K562 (cell line): ENCODE results near the gene MUCL3. TPM values are rescaled to one million over a fixed set of nuclear protein-coding genes. Genes with fewer than 3 reads are reported as not detected.
A peak's percentile ranks its signal among the peaks of the same experiment; 100 is the strongest.

Experiments
- CBFA2T2 ChIP-seq: fragments of 450-650 bp; conservative IDR thresholded peaks from 2 replicates; pipeline ENCODE4 v1.6.1; 2017; ENCODE audit warnings: mild to moderate bottlenecking
- E2F6 ChIP-seq, 2 experiments: IDR thresholded peaks; 2 replicates each; pipeline ENCODE4 v1.6.1; 2011; ENCODE audit warnings: borderline replicate concordance in 1 of 2, control low read depth in 1 of 2, low read depth in 1 of 2, low read length in 1 of 2, mild to moderate bottlenecking in 1 of 2, mixed read lengths in 1 of 2, moderate library complexity in 1 of 2; ENCODE audit not compliant: insufficient read depth in 1 of 2, insufficient read length in 1 of 2, poor library complexity in 1 of 2, severe bottlenecking in 1 of 2; ENCODE audit errors: extremely low read depth in 1 of 2
- HMG20B ChIP-seq: fragments of 250-450 bp; sonication (Bioruptor Pico); IDR thresholded peaks from 2 replicates; pipeline ENCODE4 v1.5.0; 2021; ENCODE audit warnings: mild to moderate bottlenecking
- MED1 ChIP-seq: sonication (generic); formaldehyde crosslinking; IDR thresholded peaks from 2 replicates; pipeline ENCODE4 v1.8.1; 2023; ENCODE audit warnings: missing genetic modification reagents, borderline replicate concordance
- MEF2D ChIP-seq: conservative IDR thresholded peaks from 2 replicates; pipeline ENCODE4 v1.6.1; 2016; ENCODE audit warnings: low read depth, missing genetic modification characterization, missing compliant biosample characterization
- MTF1 ChIP-seq: fragments of 250-450 bp; sonication (Bioruptor Pico); IDR thresholded peaks from 2 replicates; pipeline ENCODE4 v1.9.0; 2021; ENCODE audit warnings: moderate library complexity, mild to moderate bottlenecking, inconsistent platforms, borderline replicate concordance
- NFATC3 ChIP-seq: fragments of 450-650 bp; IDR thresholded peaks from 2 replicates; pipeline ENCODE4 v1.6.1; 2017; ENCODE audit warnings: mild to moderate bottlenecking
- NUFIP1 ChIP-seq: fragments of 450-650 bp; IDR thresholded peaks from 2 replicates; pipeline ENCODE4 v1.6.1; 2018; ENCODE audit not compliant: partially characterized antibody
- PCBP1 ChIP-seq: fragments of 200-400 bp; formaldehyde crosslinking; IDR thresholded peaks from 2 replicates; pipeline ENCODE4 v1.6.1; 2018; ENCODE audit warnings: mild to moderate bottlenecking, low read depth, low read length; ENCODE audit not compliant: poor library complexity, severe bottlenecking
- PURB ChIP-seq: sonication (generic); formaldehyde crosslinking; IDR thresholded peaks from 2 replicates; pipeline ENCODE4 v1.9.0; 2021; ENCODE audit warnings: low read depth, mild to moderate bottlenecking, missing genetic modification reagents
- RAD21 ChIP-seq, 2 experiments: fragments of 250-450 bp in 1 of 2; fragments of 450-650 bp in 1 of 2; sonication (Bioruptor Pico) in 1 of 2; formaldehyde crosslinking in 1 of 2; IDR thresholded peaks in 1 of 2; conservative IDR thresholded peaks in 1 of 2; 2 replicates each; pipeline versions ENCODE4 v1.4.0 to v1.8.0; 2020 to 2022; ENCODE audit warnings: mild to moderate bottlenecking in 2 of 2, moderate library complexity in 1 of 2
- RAD51 ChIP-seq: fragments of 450-650 bp; IDR thresholded peaks from 2 replicates; pipeline ENCODE4 v1.7.1; 2016; ENCODE audit warnings: low read depth, mild to moderate bottlenecking, borderline replicate concordance
- RBM14 ChIP-seq: fragments of 200-400 bp; formaldehyde crosslinking; IDR thresholded peaks from 2 replicates; pipeline ENCODE4 v1.6.1; 2018; ENCODE audit warnings: low read depth, mild to moderate bottlenecking, low read length, moderate library complexity, borderline replicate concordance; ENCODE audit not compliant: insufficient read depth
- RHOXF2B ChIP-seq: fragments of 250-450 bp; sonication (Bioruptor Pico); conservative IDR thresholded peaks from 2 replicates; pipeline ENCODE4 v1.5.1; 2021
- RNF2 ChIP-seq: sonication (generic); IDR thresholded peaks from 2 replicates; pipeline ENCODE4 v1.6.1; 2016
- SP1 ChIP-seq: sonication (generic); formaldehyde crosslinking; IDR thresholded peaks from 2 replicates; pipeline ENCODE4 v1.8.1; 2022; ENCODE audit warnings: mild to moderate bottlenecking, missing genetic modification reagents
- TAL1 ChIP-seq: fragments of 450-650 bp; IDR thresholded peaks from 2 replicates; pipeline ENCODE4 v1.6.1; 2016; ENCODE audit warnings: mild to moderate bottlenecking
- TEAD4 ChIP-seq, 2 experiments: sonication (generic) in 1 of 2; formaldehyde crosslinking in 1 of 2; IDR thresholded peaks; 2 replicates each; pipeline versions ENCODE4 v1.6.1 to v1.8.0; 2012 to 2022; ENCODE audit warnings: borderline replicate concordance in 1 of 2, inconsistent platforms in 1 of 2, low read length in 1 of 2, mild to moderate bottlenecking in 1 of 2, missing genetic modification reagents in 1 of 2
- ZFP30 ChIP-seq: fragments of 250-450 bp; sonication (Bioruptor Pico); IDR thresholded peaks from 2 replicates; pipeline ENCODE4 v1.8.0; 2022; ENCODE audit warnings: moderate library complexity, mild to moderate bottlenecking, inconsistent platforms, borderline replicate concordance
- ZFX ChIP-seq: sonication (generic); formaldehyde crosslinking; IDR thresholded peaks from 2 replicates; pipeline ENCODE4 v1.8.0; 2022; ENCODE audit warnings: mild to moderate bottlenecking, missing genetic modification reagents, moderate library complexity
- ZNF311 ChIP-seq: fragments of 250-450 bp; sonication (Bioruptor Pico); IDR thresholded peaks from 2 replicates; pipeline ENCODE4 v1.4.0; 2020; ENCODE audit warnings: mild to moderate bottlenecking, moderate library complexity
- ZNF316 ChIP-seq: fragments of 450-650 bp; IDR thresholded peaks from 2 replicates; pipeline ENCODE4 v1.6.1; 2016
- ZNF507 ChIP-seq: conservative IDR thresholded peaks from 2 replicates; pipeline ENCODE4 v1.6.1; 2017; ENCODE audit warnings: missing genetic modification characterization, missing compliant biosample characterization
- polyA plus RNA-seq, 8 experiments: library from polyadenylated mRNA; depleted of rRNA in 4 of 8; stranded (reverse) in 5 of 8; unstranded in 3 of 8; fragments of >200 nt; fragmentation: Nextera tagmentation in 2 of 8; fragmentation: Illumina TruSeq in 1 of 8; extraction: Ambion mirVana in 2 of 8; extraction: Trizol in 1 of 8; gene quantifications; 2 replicates each; pipeline versions ENCODE4 v1.2.1 to v1.2.3, GENCODE V29; 2011 to 2014; ENCODE audit warnings: inconsistent platforms in 1 of 8, missing spikeins in 1 of 8
- total RNA-seq, 7 experiments: library from RNA; depleted of rRNA in 6 of 7; stranded (reverse); fragments of >200 nt in 6 of 7; fragmentation: Illumina TruSeq in 2 of 7; extraction: Trizol in 2 of 7; gene quantifications; 2 replicates each; pipeline versions ENCODE4 v1.2.1 to v1.2.3, GENCODE V29; 2011 to 2021; ENCODE audit warnings: low replicate concordance in 1 of 7
- TF ChIP-seq, protein P1 (sequence below): IDR thresholded peaks from 2 replicates; pipeline ENCODE4 v1.6.1; 2016; ENCODE audit warnings: missing genetic modification characterization, missing compliant biosample characterization
- TF ChIP-seq, protein P2 (sequence below): fragments of 450-650 bp; formaldehyde crosslinking; IDR thresholded peaks from 2 replicates; pipeline ENCODE4 v1.4.0; 2022; ENCODE audit warnings: missing genetic modification characterization

Gene MUCL3
- total and polyA plus RNA-seq, 9 of the 15 experiments (the other 6 are each of a cell fraction or from before 2014, with no cell fraction given) = 0.07 TPM; not detected in 8

- TF ChIP-seq TEAD4 (IDR thresholded peaks at IDR 0.05; ENCODE audit: low read length) = peak; percentile 65
- TF ChIP-seq TEAD4 (CRISPR knock-in tag; IDR thresholded peaks at IDR 0.05; ENCODE audit: borderline replicate concordance) = no peak
- TF ChIP-seq ZNF507 = no peak
- TF ChIP-seq ZNF316 = no peak
- TF ChIP-seq SP1 (CRISPR knock-in tag) = peak; percentile 83
- TF ChIP-seq RHOXF2B (CRISPR knock-in tag) = 0 out of 2 replicates have a peak, but pooled peaks have one; percentile 59
- TF ChIP-seq, protein P1, sequence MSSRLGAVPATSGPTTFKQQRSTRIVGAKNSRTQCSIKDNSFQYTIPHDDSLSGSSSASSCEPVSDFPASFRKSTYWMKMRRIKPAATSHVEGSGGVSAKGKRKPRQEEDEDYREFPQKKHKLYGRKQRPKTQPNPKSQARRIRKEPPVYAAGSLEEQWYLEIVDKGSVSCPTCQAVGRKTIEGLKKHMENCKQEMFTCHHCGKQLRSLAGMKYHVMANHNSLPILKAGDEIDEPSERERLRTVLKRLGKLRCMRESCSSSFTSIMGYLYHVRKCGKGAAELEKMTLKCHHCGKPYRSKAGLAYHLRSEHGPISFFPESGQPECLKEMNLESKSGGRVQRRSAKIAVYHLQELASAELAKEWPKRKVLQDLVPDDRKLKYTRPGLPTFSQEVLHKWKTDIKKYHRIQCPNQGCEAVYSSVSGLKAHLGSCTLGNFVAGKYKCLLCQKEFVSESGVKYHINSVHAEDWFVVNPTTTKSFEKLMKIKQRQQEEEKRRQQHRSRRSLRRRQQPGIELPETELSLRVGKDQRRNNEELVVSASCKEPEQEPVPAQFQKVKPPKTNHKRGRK (tag) = no peak
- no peak for TF ChIP-seq MTF1 (CRISPR knock-in tag)
- no peak for TF ChIP-seq PCBP1
- no peak for TF ChIP-seq PURB
- TF ChIP-seq MED1 (CRISPR knock-in tag) = no peak
- peak; percentile 50 to 61 for TF ChIP-seq RAD21 (CRISPR knock-in tag; conservative IDR thresholded peaks at IDR 0.05 in 1 of 2, IDR thresholded peaks at IDR 0.05 in 1 of 2)
- TF ChIP-seq NFATC3 = no peak
- TF ChIP-seq NUFIP1 = no peak
- TF ChIP-seq ZNF311 = no peak
- TF ChIP-seq RAD51 = no peak
- TF ChIP-seq ZFX (CRISPR knock-in tag) = peak; percentile 99
- no peak for TF ChIP-seq MEF2D
- no peak; the same call in 1 of the 2 replicates for TF ChIP-seq RNF2
- no peak for TF ChIP-seq CBFA2T2
- TF ChIP-seq RBM14 = no peak
- no peak for TF ChIP-seq ZFP30 (CRISPR knock-in tag)
- TF ChIP-seq HMG20B (CRISPR knock-in tag) = 0 out of 2 replicates have a peak, but pooled peaks have one; percentile 35
- TF ChIP-seq, protein P2, sequence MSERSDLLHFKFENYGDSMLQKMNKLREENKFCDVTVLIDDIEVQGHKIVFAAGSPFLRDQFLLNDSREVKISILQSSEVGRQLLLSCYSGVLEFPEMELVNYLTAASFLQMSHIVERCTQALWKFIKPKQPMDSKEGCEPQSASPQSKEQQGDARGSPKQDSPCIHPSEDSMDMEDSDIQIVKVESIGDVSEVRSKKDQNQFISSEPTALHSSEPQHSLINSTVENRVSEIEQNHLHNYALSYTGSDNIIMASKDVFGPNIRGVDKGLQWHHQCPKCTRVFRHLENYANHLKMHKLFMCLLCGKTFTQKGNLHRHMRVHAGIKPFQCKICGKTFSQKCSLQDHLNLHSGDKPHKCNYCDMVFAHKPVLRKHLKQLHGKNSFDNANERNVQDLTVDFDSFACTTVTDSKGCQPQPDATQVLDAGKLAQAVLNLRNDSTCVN (CRISPR knock-in tag) = no peak; the same call in 1 of the 2 replicates
- peak; percentile 79 to 91 for TF ChIP-seq E2F6 (IDR thresholded peaks at IDR 0.05; ENCODE audit: borderline replicate concordance in 1 of 2, extremely low read depth in 1 of 2, insufficient read depth in 1 of 2, insufficient read length in 1 of 2, low read depth in 1 of 2, low read length in 1 of 2, poor library complexity in 1 of 2, severe bottlenecking in 1 of 2)
- TF ChIP-seq TAL1 = no peak
Measured at GRCh38 chr6:30914076-30914853, 26.5 kb upstream of the MUCL3 start, which contains the start of gene VARS2 (continued).
